ENCODE results near the gene SCN4B.

The SCN4B gene

GRCh38 chr11:118180300-118180703, 27.7 kb upstream of the SCN4B start:
- no peak for TF ChIP-seq CTCF (IDR thresholded peaks at IDR 0.05; ENCODE audit: extremely low read depth, insufficient read depth, missing control alignments)
- peak; percentile 23 for DNase-seq (ENCODE audit: low spot score)

DNA sequence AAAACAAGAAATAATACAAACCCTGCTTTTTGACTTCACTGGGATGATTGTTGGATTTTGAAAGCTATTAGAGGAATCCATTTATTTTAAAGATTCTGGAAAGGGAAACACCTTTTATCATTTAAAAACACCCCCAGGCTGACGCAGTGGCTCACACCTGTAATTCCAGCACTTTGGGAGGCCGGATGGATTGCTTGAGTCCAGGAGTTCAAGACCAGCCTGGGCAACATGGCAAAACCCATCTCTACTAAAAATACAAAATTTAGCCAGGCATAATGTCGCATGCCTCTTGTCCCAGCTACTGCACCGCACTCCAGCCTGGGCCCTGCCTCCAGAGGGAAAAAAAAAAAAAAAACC, 24.1 kb upstream of the SCN4B start:
- TF ChIP-seq CTCF (IDR thresholded peaks at IDR 0.05; ENCODE audit: extremely low read depth, insufficient read depth, missing control alignments), result no peak
- in situ Hi-C loops (cut with MboI; ENCODE audit: low pct_unique_long_range_greater_than_20kb, low sequenced_read_pairs, unreplicated experiment), result no loop called here
- no peak for DNase-seq (ENCODE audit: low spot score)

More at GRCh38 chr11:118180300-118180703, 27.7 kb upstream of the SCN4B start:
- in situ Hi-C loops (cut with MboI; ENCODE audit: low pct_unique_long_range_greater_than_20kb, low sequenced_read_pairs, unreplicated experiment), result no loop called here

- in situ Hi-C loops (cut with MboI; ENCODE audit: low pct_unique_long_range_greater_than_20kb, low sequenced_read_pairs, unreplicated experiment), result no loop called here
- TF ChIP-seq CTCF (IDR thresholded peaks at IDR 0.05; ENCODE audit: extremely low read depth, insufficient read depth, missing control alignments), result no peak
- DNase-seq (ENCODE audit: low spot score), result no peak
These were observed 23.6 kb upstream of the SCN4B start, which contains the start of gene SCN2B for GRCh38 chr11:118175993-118176777. Gene SCN2B, minus strand, starts transcription at chr11:118176639. Its CDS starts 208 bp downstream, at chr11:118176431.

DNA sequence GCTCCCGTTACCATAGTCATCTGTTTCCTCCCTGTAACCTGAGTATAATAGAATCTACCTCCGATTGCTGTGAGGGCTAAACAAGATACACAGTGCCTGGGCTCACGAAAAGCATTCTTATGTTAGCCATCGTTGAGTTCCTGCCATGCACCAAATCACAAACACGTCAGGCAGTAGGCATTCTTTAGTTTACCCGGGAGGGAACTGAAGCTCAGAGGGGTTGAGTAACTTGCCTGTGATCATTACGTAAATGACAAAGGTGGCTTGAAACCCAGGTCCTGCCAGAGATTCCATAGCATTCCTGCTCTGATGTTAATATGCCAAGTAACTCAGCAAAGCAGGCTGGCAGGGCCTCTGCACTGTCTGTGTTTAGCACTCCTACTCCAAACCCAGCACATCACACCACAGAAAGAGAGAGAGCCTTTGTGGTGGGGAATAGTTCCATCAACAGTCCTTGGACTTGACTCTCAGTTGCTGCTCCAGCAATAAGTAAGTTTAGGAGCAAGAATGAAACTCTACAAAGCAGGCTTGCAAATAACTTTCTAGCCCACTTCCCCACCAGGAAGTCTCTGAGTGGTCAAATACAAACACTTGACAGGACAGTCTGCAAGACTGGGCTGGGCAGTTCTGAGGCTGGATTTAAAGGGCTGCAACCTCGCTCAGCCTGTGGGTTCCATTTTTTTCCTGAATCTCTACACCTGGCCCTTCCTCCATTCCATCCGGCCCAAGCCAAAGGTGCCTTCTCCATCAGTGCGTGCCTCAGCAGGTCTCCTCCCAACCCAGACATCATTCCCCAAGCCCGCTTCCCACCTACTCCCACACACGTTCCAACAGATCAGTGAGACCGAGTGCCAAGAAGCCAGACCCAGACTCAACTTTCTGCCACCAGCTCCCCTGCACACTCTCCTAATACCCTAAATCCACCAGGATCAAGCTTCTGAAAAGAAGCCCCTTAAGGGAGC, 22.7 kb upstream of the SCN4B start:
- in situ Hi-C loops (cut with MboI; ENCODE audit: low pct_unique_long_range_greater_than_20kb, low sequenced_read_pairs, unreplicated experiment), result no loop called here
- TF ChIP-seq CTCF (IDR thresholded peaks at IDR 0.05; ENCODE audit: extremely low read depth, insufficient read depth, missing control alignments), result no peak
- no peak for DNase-seq (ENCODE audit: low spot score)

GRCh38 chr11:118174006-118174567, 21.5 kb upstream of the SCN4B start:
- TF ChIP-seq CTCF (IDR thresholded peaks at IDR 0.05; ENCODE audit: extremely low read depth, insufficient read depth, missing control alignments), result no peak
- DNase-seq (ENCODE audit: low spot score), result no peak
- in situ Hi-C loops (cut with MboI; ENCODE audit: low pct_unique_long_range_greater_than_20kb, low sequenced_read_pairs, unreplicated experiment), result no loop called here

DNA sequence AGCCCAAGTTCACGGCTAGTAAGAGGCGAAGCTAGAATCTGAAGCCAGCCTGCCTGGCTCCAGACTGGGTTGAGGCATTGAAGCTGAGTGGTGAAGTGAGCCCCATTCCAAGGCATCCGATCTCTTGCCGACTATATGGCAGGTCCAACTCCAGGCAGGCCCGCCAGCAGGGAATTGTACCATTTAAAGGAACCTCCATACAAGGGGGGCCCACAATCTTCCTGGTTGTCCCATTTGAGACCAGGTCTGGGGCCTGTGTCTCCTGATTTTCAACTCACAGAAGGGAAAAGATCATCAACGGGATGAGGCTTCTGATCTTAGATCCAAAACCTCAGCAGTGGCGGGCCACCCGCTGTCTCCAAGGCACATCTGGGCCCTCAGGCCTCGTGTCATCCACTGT, 19.7 kb upstream of the SCN4B start:
- no peak for TF ChIP-seq CTCF (IDR thresholded peaks at IDR 0.05; ENCODE audit: extremely low read depth, insufficient read depth, missing control alignments)
- in situ Hi-C loops (cut with MboI; ENCODE audit: low pct_unique_long_range_greater_than_20kb, low sequenced_read_pairs, unreplicated experiment), result no loop called here
- DNase-seq (ENCODE audit: low spot score), result no peak

Measured in GM13977 (cell line).